Dermis blood vessel endothelial cell (primary cell): ENCODE results near the gene ENOX1. TPM values are rescaled to one million over a fixed set of nuclear protein-coding genes. Genes with fewer than 3 reads are reported as not detected.
"Not testable (repeated sequence)": the region's sequence is repeated elsewhere in the genome, so short reads cannot be mapped to it uniquely, and the experiment has no call there.

Source experiments
- DNase-seq: peaks from one replicate; pipeline ENCODE4 v3.0.0; 2010
- total RNA-seq: library from RNA; depleted of rRNA; stranded (reverse); fragments of >200 nt; gene quantifications from 2 replicates; pipeline ENCODE4 v1.2.3, GENCODE V29; 2014

The ENOX1 gene
- 0.23 and 2.0 TPM in 2 replicates for total RNA-seq

GRCh38 chr13:43786766-43787517, at the start of gene ENOX1:
Gene ENOX1 (minus strand): TSS chr13:43786972.
- peak; percentile 46 for DNase-seq

- DNase-seq, result no peak
Measured at GRCh38 chr13:43835701-43836100, 48.9 kb upstream of the ENOX1 start.

- no peak for DNase-seq
Measured at GRCh38 chr13:43831088-43831487, 44.3 kb upstream of the ENOX1 start.

GRCh38 chr13:43830497-43830881, 43.7 kb upstream of the ENOX1 start:
- no peak for DNase-seq

GRCh38 chr13:43824656-43825055, 37.9 kb upstream of the ENOX1 start:
- DNase-seq, result not testable (repeated sequence)

- no peak for DNase-seq
Measured at GRCh38 chr13:43822969-43823368, 36.2 kb upstream of the ENOX1 start.

GRCh38 chr13:43816401-43816889, 29.7 kb upstream of the ENOX1 start:
- DNase-seq, result no peak

- DNase-seq, result peak; percentile 32
Measured at GRCh38 chr13:43815204-43815603, 28.4 kb upstream of the ENOX1 start.

GRCh38 chr13:43808676-43809075, 21.9 kb upstream of the ENOX1 start:
- no peak for DNase-seq

- DNase-seq, result no peak
Measured at GRCh38 chr13:43805681-43806128, 18.9 kb upstream of the ENOX1 start.

GRCh38 chr13:43805071-43805468, 18.3 kb upstream of the ENOX1 start:
- peak; percentile 38 for DNase-seq

GRCh38 chr13:43804461-43805070, 17.8 kb upstream of the ENOX1 start:
- DNase-seq, result peak; percentile 70

GRCh38 chr13:43802511-43802910, 15.7 kb upstream of the ENOX1 start:
- no peak for DNase-seq

GRCh38 chr13:43800828-43801227, 14.1 kb upstream of the ENOX1 start:
- no peak for DNase-seq

- no peak for DNase-seq
Measured at GRCh38 chr13:43799191-43799590, 12.4 kb upstream of the ENOX1 start.

- DNase-seq, result no peak
Measured at GRCh38 chr13:43797869-43798268, 11.1 kb upstream of the ENOX1 start.

GRCh38 chr13:43797159-43797558, 10.4 kb upstream of the ENOX1 start:
- no peak for DNase-seq

GRCh38 chr13:43794416-43794815, 7.6 kb upstream of the ENOX1 start:
- no peak for DNase-seq

- no peak for DNase-seq
Measured at GRCh38 chr13:43792076-43792881, 5.5 kb upstream of the ENOX1 start.

GRCh38 chr13:43787997-43788396, 1.2 kb upstream of the ENOX1 start:
- peak; percentile 15 for DNase-seq

GRCh38 chr13:43787518-43787891, 733 bp upstream of the ENOX1 start:
- no peak for DNase-seq

GRCh38 chr13:43786472-43786765, 353 bp downstream of the ENOX1 start:
- no peak for DNase-seq

- peak; percentile 33 for DNase-seq
Measured at GRCh38 chr13:43785650-43786471, 911 bp downstream of the ENOX1 start.
